AG10803 (cell line): Measurements from ENCODE around the gene ZNF860.

ENCODE experiments used
- DNase-seq: peaks from one replicate; pipeline ENCODE4 v3.0.0; 2010; ENCODE audit warnings: low read depth
- H3K4me3 ChIP-seq: 2 replicates; pipeline ENCODE4 v1.5.1; 2011; ENCODE audit warnings: mild to moderate bottlenecking, low read length, control low read depth
- CTCF ChIP-seq: conservative IDR thresholded peaks from 2 replicates; pipeline ENCODE4 v1.5.1; 2011; ENCODE audit warnings: mild to moderate bottlenecking, low read length, control low read depth, inconsistent platforms

The ZNF860 gene

GRCh38 chr3:31943041-31943440, 38.5 kb upstream of the ZNF860 start:
- DNase-seq, result no peak
- no peak overlapping the region for H3K4me3 ChIP-seq
- no peak for TF ChIP-seq CTCF

- H3K4me3 ChIP-seq, result no peak overlapping the region
- no peak for TF ChIP-seq CTCF
- no peak for DNase-seq
These were observed 35.9 kb upstream of the ZNF860 start for GRCh38 chr3:31945738-31946052.

- no peak overlapping the region for H3K4me3 ChIP-seq
- no peak for DNase-seq
- TF ChIP-seq CTCF, result no peak
These were observed 35.0 kb upstream of the ZNF860 start for GRCh38 chr3:31946484-31947081.

- DNase-seq, result no peak
- no peak for TF ChIP-seq CTCF
- H3K4me3 ChIP-seq, result no peak overlapping the region
These were observed 34.4 kb upstream of the ZNF860 start for GRCh38 chr3:31947162-31947561.

- no peak overlapping the region for H3K4me3 ChIP-seq
- TF ChIP-seq CTCF, result no peak
- no peak for DNase-seq
These were observed 33.9 kb upstream of the ZNF860 start for GRCh38 chr3:31947671-31948091.

GRCh38 chr3:31948280-31948679, 33.3 kb upstream of the ZNF860 start:
- no peak for DNase-seq
- no peak for TF ChIP-seq CTCF
- no peak overlapping the region for H3K4me3 ChIP-seq

GRCh38 chr3:31952205-31952604, 29.3 kb upstream of the ZNF860 start:
- DNase-seq, result no peak
- H3K4me3 ChIP-seq, result no peak overlapping the region
- no peak for TF ChIP-seq CTCF
